ENCODE data around the gene EIF4EBP2. TPM values are rescaled to one million over a fixed set of nuclear protein-coding genes. Genes with fewer than 3 reads are reported as not detected.

Gene EIF4EBP2
- polyA plus RNA-seq, 1 donor from 2014 or later, result 39.6 TPM

DNA sequence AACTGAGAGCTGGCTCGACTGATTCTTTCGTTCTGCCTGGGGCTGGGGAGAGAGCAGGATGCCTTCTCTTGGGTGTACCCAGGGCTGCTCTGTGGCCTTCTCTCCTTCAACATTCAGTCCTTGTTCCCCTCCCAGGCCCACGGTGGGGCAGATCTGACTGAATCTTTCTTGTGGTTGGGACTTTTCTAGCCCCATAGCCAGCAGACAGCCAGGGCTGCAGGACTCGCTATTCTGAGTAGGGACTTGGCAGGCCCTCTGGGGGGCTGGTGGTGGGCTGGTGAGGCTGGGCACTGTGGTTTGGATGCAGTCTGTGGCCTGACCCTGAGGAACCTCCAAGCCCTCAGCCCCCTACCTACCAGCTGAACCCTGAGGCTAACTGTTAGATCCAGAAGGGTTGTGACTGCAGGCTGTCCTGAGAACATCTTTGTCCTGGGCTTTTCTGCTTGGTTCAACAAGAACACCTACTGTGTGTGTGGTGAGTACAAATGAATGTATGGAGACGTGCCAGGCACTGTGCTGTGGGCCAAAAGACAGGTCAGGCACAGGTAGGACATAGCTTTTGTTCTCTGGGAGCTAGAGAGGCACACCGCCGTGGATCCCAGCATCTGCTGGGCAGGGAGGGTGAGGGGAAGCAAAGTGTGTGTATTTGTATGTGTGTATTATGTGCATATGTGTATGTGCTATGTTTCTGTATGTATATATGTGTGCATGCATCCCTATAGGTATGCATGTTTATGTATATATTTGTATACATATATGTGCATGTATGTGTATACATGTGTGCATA, 72.5 kb downstream of the EIF4EBP2 start:
- Mint-ChIP-seq H3K4me3 (peak overlapping the region in 2 of 4 donors; percentile 43 to 88), H3K9me3 (no peaks in the 10 kb centered on the region), H3K4me1 (peaks cover 16 to 34% (median 26%) of the 10 kb centered on the region in 3 donors), H3K36me3 (no peaks in the 10 kb centered on the region), H3K27me3 (peaks cover 14% of the 10 kb centered on the region), H3K27ac (peak overlapping the region in 1 of 3 donors; percentile 67)

- Mint-ChIP-seq H3K4me3 (peak overlapping the region; percentile 80 to 94 (median 88)), H3K27ac (peak overlapping the region; percentile 67 to 96 (median 86)), H3K9me3 (no peaks in the 10 kb centered on the region), H3K36me3 (no peaks in the 10 kb centered on the region), H3K27me3 (peaks cover 14% of the 10 kb centered on the region), H3K4me1 (peaks cover 19 to 36% (median 30%) of the 10 kb centered on the region in 3 donors)
Observed at GRCh38 chr10:70477661-70478162, 73.8 kb downstream of the EIF4EBP2 start.

Other genes with a start within 250 kb of the EIF4EBP2 start
- gene SAR1A, start 233.6 kb upstream of the EIF4EBP2 start, polyA plus RNA-seq, result 7.2 TPM
- gene PPA1, start 170.7 kb upstream of the EIF4EBP2 start, polyA plus RNA-seq, result 76.4 TPM
- not detected for gene NPFFR1, start 120.1 kb upstream of the EIF4EBP2 start, polyA plus RNA-seq
- gene LRRC20, start 21.5 kb upstream of the EIF4EBP2 start, polyA plus RNA-seq, result 1.9 TPM
- not detected for gene NODAL, start 37.5 kb downstream of the EIF4EBP2 start, polyA plus RNA-seq
- gene PALD1, start 74.6 kb downstream of the EIF4EBP2 start, polyA plus RNA-seq, result 0.08 TPM
- gene PRF1, start 198.6 kb downstream of the EIF4EBP2 start, polyA plus RNA-seq, result 24.3 TPM

Measured in IgD-negative memory B cell (primary cell).